Suprapubic skin (tissue), 4 donors: ENCODE results near the gene IL2RG. TPM values are rescaled to one million over a fixed set of nuclear protein-coding genes. Genes with fewer than 3 reads are reported as not detected.
A peak's percentile ranks its signal among the peaks of the same experiment; 100 is the strongest.

Experiments
- DNase-seq, 2 donors: peaks; one replicate each; pipeline ENCODE4 v3.0.0-alpha.2; 2019; ENCODE audit warnings: low spot score in 2 of 2
- H3K27ac ChIP-seq: fragments of 200-600 bp; sonication (generic); one replicate; pipeline ENCODE4 v1.5.1; 2019
- H3K27me3 ChIP-seq: fragments of 200-600 bp; sonication (generic); one replicate; pipeline ENCODE4 v1.5.1; 2019
- H3K36me3 ChIP-seq: fragments of 200-600 bp; sonication (generic); one replicate; pipeline ENCODE4 v1.5.1; 2019
- H3K4me1 ChIP-seq: fragments of 200-600 bp; sonication (generic); one replicate; pipeline ENCODE4 v1.5.1; 2019
- H3K4me3 ChIP-seq: fragments of 200-600 bp; sonication (generic); one replicate; pipeline ENCODE4 v1.5.1; 2019; ENCODE audit warnings: mild to moderate bottlenecking
- H3K9me3 ChIP-seq: fragments of 200-600 bp; sonication (generic); one replicate; pipeline ENCODE4 v1.5.1; 2019
- EP300 ChIP-seq: sonication (generic); formaldehyde crosslinking; IDR thresholded peaks from one replicate; pipeline ENCODE4 v1.6.1; 2017; ENCODE audit warnings: antibody characterized with exemption
- POLR2A ChIP-seq, 2 donors: fragments of 450-650 bp; IDR thresholded peaks; one replicate each; pipeline ENCODE4 v1.6.1; 2017; ENCODE audit warnings: antibody characterized with exemption in 2 of 2, mild to moderate bottlenecking in 2 of 2, moderate library complexity in 2 of 2
- POLR2AphosphoS5 ChIP-seq, 3 donors: sonication (generic); formaldehyde crosslinking; IDR thresholded peaks; one replicate each; pipeline ENCODE4 v1.6.1; 2017; ENCODE audit warnings: antibody characterized with exemption in 3 of 3
- WGBS: methylation state at CpG from one replicate; pipeline ENCODE4 v1.1.5; 2018; 5-methylcytosine and 5-hydroxymethylcytosine counted together
- total RNA-seq, 4 donors: library from RNA; depleted of rRNA; stranded (reverse); fragments of >200 nt; gene quantifications; one replicate each; pipeline ENCODE4 v1.1.0, GENCODE V29; 2016
- TF ChIP-seq, protein P1 (sequence below), 2 donors: fragments of 200-600 bp in 1 of 2; fragments of 450-650 bp in 1 of 2; sonication (generic) in 1 of 2; IDR thresholded peaks; one replicate each; pipeline ENCODE4 v1.5.1; 2016 to 2019; ENCODE audit warnings: antibody characterized with exemption in 2 of 2, mild to moderate bottlenecking in 1 of 2, moderate library complexity in 1 of 2

The IL2RG gene
- total RNA-seq, 4 donors from 2014 or later, result 2.6 to 15.0 (median 9.1) TPM

DNA sequence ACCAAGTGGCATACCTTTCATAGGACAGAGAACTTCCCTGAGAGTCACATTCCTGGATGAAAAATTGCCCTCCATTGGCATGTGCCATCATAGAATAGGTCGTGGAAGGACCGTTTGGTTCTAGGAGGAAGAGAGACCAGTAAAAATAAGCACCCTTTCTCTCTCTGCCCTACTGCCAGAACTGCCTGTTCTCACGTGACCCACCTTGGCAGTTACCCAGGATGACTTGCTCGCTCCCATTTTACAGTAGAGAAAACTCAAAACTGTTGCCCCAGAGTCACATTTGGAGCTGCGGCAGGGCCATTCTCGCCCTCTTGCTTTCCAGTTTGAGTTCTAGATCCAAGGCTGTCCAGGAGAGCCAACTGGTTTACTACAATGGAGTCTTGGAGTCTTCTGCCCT is 32.1 kb upstream of the IL2RG start:
- Histone ChIP-seq H3K4me1 (peaks cover 10% of the 10 kb centered on the region), H3K27ac (no peak overlapping the region), H3K4me3 (no peak overlapping the region), H3K27me3 (no peaks in the 10 kb centered on the region), H3K36me3 (peaks cover 41% of the 10 kb centered on the region), H3K9me3 (no peaks in the 10 kb centered on the region)
- TF ChIP-seq POLR2A (IDR thresholded peaks at IDR 0.05), result no peak
- TF ChIP-seq, protein P1, sequence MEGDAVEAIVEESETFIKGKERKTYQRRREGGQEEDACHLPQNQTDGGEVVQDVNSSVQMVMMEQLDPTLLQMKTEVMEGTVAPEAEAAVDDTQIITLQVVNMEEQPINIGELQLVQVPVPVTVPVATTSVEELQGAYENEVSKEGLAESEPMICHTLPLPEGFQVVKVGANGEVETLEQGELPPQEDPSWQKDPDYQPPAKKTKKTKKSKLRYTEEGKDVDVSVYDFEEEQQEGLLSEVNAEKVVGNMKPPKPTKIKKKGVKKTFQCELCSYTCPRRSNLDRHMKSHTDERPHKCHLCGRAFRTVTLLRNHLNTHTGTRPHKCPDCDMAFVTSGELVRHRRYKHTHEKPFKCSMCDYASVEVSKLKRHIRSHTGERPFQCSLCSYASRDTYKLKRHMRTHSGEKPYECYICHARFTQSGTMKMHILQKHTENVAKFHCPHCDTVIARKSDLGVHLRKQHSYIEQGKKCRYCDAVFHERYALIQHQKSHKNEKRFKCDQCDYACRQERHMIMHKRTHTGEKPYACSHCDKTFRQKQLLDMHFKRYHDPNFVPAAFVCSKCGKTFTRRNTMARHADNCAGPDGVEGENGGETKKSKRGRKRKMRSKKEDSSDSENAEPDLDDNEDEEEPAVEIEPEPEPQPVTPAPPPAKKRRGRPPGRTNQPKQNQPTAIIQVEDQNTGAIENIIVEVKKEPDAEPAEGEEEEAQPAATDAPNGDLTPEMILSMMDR (IDR thresholded peaks at IDR 0.05), result no peak
- no peak for TF ChIP-seq POLR2AphosphoS5 (IDR thresholded peaks at IDR 0.05)
- TF ChIP-seq EP300, result no peak
- no peak for DNase-seq
- 59% methylated on average over 6 of the region's 6 CpGs for WGBS

DNA sequence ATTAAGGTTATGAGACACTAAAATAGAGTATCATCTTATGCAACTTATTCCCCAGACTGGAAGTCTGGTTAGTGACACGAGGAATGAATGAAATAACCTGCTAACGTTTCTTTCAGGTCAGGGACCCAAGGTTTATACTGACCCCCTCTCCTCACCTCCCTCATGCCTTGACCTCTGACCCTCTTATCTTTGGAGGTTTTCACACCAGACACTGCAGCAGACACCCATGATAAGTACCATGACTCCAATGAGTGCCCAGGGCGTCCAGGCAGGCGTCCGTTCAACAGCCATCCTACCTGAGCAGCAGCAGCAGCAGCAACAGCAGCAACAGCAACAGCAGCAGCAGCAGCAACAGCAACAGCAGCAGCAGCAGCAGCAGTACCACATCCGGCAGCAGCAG is 29.1 kb upstream of the IL2RG start:
- no peaks in the 10 kb centered on the region for H3K27me3 ChIP-seq
- 79% methylated on average over 6 of the region's 6 CpGs for WGBS
- H3K4me3 ChIP-seq, result no peak overlapping the region
- peaks cover 71% of the 10 kb centered on the region for H3K36me3 ChIP-seq
- H3K27ac ChIP-seq, result no peak overlapping the region
- TF ChIP-seq, protein P1 (IDR thresholded peaks at IDR 0.05), result no peak
- no peak for TF ChIP-seq POLR2A (IDR thresholded peaks at IDR 0.05)
- TF ChIP-seq EP300, result no peak
- TF ChIP-seq POLR2AphosphoS5 (IDR thresholded peaks at IDR 0.05), result no peak
- no peaks in the 10 kb centered on the region for H3K9me3 ChIP-seq
- peaks cover 9% of the 10 kb centered on the region for H3K4me1 ChIP-seq
- DNase-seq, result no peak

DNA sequence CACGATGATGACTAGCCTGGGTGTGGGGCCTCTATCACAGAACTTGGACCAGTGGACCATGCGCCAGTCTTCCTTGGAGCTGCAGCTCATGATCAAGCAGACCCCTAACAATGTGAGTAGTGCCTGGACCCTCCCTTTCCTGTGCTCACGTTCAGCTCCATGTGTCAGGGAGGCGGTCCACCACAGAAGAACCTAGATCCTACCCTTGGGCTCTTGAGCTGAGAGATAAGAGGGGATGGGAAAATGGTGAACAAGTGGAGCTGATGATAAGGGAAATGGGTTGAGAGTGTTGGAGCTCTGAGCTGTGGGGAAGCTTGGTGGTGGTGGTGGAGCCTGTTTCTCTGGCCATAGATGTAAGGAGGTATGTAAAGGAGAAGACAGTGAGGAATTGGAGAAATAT is 20.1 kb upstream of the IL2RG start:
- no peaks in the 10 kb centered on the region for H3K27me3 ChIP-seq
- peaks cover 79% of the 10 kb centered on the region for H3K36me3 ChIP-seq
- no peaks in the 10 kb centered on the region for H3K4me1 ChIP-seq
- no peak overlapping the region for H3K27ac ChIP-seq
- TF ChIP-seq EP300, result no peak
- TF ChIP-seq POLR2A (IDR thresholded peaks at IDR 0.05), result no peak
- WGBS, result 78% methylated on average over 4 of the region's 4 CpGs
- no peak for DNase-seq
- H3K4me3 ChIP-seq, result no peak overlapping the region
- H3K9me3 ChIP-seq, result no peaks in the 10 kb centered on the region

DNA sequence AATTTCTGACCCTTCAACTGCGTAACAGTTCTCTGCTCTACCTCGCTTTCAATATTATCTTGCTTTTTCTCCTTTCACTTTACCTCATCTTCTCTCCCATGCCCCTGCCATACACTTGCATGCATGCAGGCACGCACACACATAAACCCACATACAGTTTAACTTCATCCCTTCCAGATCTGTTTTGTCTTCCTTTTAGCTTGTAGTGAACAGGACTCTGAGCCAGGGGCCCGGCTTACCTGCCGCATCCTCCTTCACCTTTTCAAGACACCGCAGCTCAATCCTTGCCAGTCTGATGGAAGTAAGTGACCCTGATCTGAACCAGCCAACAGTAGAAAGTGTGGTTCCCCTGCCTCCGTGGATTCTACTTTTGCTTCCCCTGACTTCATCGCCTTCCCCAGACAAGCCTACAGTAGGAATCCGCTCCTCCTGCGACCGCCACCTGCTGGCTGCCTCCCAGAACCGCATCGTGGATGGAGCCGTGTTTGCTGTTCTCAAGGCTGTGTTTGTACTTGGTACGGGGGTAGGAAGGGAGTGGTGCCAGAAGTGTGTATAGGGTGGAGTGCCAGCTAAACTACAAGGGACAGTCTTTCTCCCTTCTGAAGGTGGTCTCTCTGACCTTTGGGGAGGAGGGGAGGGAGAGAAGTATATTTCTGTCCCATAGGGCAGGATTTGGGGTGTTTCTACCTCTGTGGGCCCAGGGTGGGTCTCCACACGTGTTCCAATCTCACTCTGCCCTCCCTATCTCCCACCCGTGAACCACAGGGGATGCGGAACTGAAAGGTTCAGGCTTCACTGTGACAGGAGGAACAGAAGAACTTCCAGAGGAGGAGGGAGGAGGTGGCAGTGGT is 17.8 kb upstream of the IL2RG start:
- 30% methylated on average over 18 of the region's 18 CpGs for WGBS
- Histone ChIP-seq H3K27ac (no peak overlapping the region), H3K4me3 (no peak overlapping the region), H3K27me3 (no peaks in the 10 kb centered on the region), H3K9me3 (no peaks in the 10 kb centered on the region), H3K4me1 (no peaks in the 10 kb centered on the region), H3K36me3 (peaks cover 77% of the 10 kb centered on the region)
- DNase-seq, result no peak
- TF ChIP-seq EP300, result no peak
- no peak for TF ChIP-seq POLR2AphosphoS5 (IDR thresholded peaks at IDR 0.05)
- TF ChIP-seq, protein P1 (IDR thresholded peaks at IDR 0.05), result peak; percentile 49 to 63
- TF ChIP-seq POLR2A (IDR thresholded peaks at IDR 0.05), result no peak

DNA sequence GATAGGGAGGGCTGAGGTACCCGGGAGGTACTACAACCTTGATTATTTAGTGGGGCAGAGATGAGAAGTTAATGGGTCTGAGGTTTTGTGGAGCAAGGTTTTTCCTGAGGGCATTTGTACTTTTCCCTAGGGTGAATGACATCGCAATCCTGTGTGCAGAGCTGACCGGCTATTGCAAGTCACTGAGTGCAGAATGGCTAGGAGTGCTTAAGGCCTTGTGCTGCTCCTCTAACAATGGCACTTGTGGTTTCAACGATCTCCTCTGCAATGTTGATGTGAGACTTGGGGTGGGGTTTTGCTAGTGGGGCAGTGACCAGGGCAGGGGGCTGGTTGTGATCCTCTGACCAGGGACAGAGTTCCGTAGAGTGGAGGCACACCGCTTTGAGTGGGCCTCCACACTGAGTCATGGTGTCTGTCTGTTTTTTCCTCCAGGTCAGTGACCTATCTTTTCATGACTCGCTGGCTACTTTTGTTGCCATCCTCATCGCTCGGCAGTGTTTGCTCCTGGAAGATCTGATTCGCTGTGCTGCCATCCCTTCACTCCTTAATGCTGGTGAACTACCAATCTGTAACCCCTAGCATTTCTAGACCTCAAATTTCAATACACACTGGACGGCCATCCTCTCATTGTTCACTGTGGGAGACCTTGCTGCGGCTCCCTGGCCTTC is 16.9 kb upstream of the IL2RG start:
- H3K27ac ChIP-seq, result no peak overlapping the region

More for the DNA sequence above, 16.9 kb upstream of the IL2RG start:
- Histone ChIP-seq H3K4me3 (no peak overlapping the region), H3K9me3 (no peaks in the 10 kb centered on the region), H3K4me1 (no peaks in the 10 kb centered on the region), H3K27me3 (no peaks in the 10 kb centered on the region), H3K36me3 (peaks cover 84% of the 10 kb centered on the region)
- 81% methylated on average over 12 of the region's 12 CpGs for WGBS
- no peak for TF ChIP-seq EP300
- no peak for TF ChIP-seq POLR2AphosphoS5 (IDR thresholded peaks at IDR 0.05)
- TF ChIP-seq, protein P1 (IDR thresholded peaks at IDR 0.05), result no peak
- TF ChIP-seq POLR2A (IDR thresholded peaks at IDR 0.05), result no peak
- no peak for DNase-seq
